OCI-M2 (cell line): ENCODE results near the gene ITGA6.

Experiments
- DNase-seq: peaks from one replicate; lab custom pipeline; 2025; ENCODE audit not compliant: unreplicated experiment; lab: John Stamatoyannopoulos, UW

ITGA6 gene

GRCh38 chr2:172464400-172465129, 37.2 kb downstream of the ITGA6 start:
- DNase-seq, result no peak

GRCh38 chr2:172465417-172466334, 38.3 kb downstream of the ITGA6 start:
- DNase-seq, result peak; percentile 29

GRCh38 chr2:172467382-172467781, 40.0 kb downstream of the ITGA6 start:
- no peak for DNase-seq

DNA sequence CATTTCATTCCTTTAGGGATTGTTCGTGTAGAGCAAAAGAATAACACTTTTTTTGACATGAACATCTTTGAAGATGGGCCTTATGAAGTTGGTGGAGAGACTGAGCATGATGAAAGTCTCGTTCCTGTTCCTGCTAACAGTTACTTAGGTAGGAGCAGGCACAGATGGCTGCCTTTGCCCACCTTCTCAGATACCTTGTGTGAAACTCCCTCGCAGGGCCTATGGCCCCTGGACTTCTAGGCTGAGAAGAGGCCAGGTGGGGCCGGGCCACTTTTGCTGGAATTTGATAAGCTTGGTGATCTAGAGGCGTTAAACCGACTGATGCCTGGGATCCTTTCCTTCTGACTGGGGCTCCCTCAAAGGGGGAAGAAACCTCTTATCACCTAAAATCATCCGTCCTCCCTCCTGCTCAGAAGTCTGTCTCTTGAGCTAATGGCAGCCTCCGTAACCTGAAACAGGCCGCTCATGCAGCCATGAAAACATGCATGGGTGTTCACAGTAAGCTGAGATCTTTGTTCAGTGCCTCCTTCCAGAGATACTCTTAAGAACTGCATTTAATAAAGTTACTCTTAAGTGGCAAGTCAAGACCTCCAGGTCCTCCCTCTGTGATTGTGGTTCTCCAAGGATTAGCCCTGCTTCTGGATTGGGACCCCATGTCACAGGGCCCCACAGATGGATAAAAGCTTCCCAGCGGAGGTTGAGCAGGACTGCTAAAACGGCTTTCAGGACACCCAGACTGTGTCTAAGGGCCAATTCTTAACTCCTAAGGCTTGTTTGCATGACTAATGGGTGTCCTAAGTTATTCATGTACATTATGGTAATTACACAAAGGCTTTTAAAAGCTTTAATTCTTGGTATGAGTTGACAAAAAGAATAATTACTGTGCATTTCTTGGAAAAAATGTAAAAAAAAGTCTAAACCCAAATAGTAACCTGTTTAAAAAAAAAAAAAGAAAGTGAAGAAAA, 43.9 kb downstream of the ITGA6 start:
- no peak for DNase-seq

GRCh38 chr2:172472446-172473033, 45.2 kb downstream of the ITGA6 start:
- DNase-seq, result no peak

DNA sequence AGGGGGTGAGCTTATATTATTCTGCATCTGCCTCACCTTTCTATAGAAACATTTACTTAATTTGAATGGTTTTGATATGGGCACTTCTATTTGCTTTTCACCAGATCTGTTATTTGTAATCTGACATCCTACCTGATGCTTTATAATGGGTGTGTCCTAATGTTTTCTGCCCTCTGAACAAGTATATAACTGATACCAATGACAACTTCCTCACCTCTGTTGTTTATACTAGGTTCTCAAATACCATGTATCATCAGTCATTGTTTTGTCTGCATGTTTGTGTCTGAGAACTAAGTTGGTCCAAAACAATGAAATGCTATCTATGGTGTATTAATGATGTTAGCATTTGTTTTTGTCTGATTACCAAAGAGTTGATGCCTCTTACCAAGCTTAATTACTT, 45.8 kb downstream of the ITGA6 start:
- no peak for DNase-seq

GRCh38 chr2:172478353-172478752, 51.0 kb downstream of the ITGA6 start:
- DNase-seq, result no peak

- DNase-seq, result no peak
These were observed 53.2 kb downstream of the ITGA6 start for GRCh38 chr2:172480301-172481218.

DNA sequence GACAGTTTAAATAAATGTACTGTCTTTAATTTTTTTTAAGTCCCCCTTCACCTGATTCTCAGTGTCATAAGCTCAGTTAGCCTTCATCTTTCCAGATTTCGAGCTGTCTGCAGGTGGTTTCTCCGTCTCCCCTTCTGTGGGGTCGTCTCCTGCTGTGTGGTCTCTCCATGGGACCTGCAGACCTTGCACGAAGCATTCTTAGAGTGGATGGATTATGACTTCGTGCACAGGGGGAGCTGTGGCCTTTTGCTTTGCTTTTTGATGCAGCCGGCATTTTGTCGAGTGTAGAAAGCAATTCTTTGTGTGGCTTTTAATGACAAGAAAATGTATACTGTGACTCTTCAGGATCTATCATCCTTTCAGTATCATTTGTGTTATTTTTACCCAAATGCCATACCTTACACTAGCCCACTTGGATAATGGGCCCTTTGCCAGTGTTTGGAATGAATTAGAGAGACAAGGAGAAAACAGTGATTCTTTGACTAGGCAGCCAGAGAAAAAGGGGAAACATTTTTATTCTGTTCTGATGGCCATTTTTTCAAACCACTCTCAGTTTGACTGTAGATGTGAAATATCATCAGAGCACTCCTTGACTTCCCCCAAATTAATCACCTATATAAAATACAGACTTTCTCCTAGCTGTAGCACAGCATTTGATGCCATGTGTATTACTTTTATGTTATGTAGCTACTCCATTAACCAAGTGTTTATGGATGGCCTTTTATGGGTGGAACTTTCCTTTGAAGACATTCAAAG, 54.3 kb downstream of the ITGA6 start:
- no peak for DNase-seq

GRCh38 chr2:172484253-172484652, 56.9 kb downstream of the ITGA6 start:
- DNase-seq, result no peak

- no peak for DNase-seq
These were observed 57.3 kb downstream of the ITGA6 start for GRCh38 chr2:172484706-172485105.

GRCh38 chr2:172488556-172488955, 61.2 kb downstream of the ITGA6 start:
- no peak for DNase-seq

- DNase-seq, result no peak
These were observed 62.3 kb downstream of the ITGA6 start for GRCh38 chr2:172489681-172490080.

- DNase-seq, result no peak
These were observed 68.8 kb downstream of the ITGA6 start for GRCh38 chr2:172496160-172496608.

DNA sequence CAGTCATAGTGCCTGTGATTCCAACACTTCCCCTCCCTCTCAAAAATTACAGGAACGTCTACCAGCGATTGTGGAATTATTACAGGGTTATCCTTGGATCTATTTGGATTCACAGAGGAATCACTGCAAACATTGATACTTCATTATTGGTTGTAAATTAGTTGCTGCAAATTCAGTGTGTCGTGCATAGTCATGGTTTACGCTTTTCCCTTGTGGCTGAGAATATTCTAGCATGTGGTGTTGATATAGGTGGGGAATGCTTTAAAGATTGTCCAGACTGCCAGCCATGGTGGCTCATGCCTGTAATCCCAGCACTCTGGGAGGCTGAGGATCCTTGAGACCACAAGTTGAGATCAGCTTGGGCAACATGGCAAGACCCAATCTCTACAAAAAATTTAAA, 79.8 kb downstream of the ITGA6 start:
- no peak for DNase-seq

DNA sequence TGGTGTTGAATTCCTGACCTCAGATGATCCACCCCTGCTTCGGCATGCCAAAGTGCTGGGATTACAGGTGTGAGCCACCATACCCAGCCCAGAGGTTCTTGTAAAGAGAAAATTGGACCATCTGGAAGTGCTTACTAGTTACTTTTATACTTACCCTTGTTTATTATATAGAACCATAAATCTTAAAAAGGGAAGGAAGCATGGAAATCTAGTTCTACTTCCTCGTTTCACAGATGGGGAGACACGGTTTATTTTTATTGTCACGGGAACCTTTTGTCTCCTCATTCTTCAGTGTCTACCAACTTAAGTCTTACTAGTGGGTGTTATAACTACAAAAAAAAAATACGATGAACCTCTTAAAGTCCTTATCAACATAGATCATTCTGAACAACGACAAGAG, 82.7 kb downstream of the ITGA6 start:
- DNase-seq, result no peak

DNA sequence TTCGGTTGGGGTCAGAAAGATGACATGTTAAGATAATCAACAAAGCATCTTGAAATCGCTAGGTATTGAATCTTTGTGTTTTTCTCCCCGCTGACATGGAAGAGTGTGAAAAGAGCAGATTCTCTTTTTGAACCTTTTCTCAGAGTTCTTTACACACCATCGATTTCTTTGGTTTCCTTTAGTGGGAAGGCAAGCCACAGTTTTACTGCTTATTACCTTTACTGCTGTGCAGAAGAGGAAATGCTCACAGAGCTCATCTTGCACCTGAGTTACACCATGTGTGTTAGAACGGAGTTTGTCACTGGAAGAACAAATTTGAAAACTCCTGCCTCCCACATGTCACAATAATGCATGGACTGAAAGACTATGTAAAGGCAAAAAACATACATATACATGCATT, 83.2 kb downstream of the ITGA6 start:
- DNase-seq, result no peak

DNA sequence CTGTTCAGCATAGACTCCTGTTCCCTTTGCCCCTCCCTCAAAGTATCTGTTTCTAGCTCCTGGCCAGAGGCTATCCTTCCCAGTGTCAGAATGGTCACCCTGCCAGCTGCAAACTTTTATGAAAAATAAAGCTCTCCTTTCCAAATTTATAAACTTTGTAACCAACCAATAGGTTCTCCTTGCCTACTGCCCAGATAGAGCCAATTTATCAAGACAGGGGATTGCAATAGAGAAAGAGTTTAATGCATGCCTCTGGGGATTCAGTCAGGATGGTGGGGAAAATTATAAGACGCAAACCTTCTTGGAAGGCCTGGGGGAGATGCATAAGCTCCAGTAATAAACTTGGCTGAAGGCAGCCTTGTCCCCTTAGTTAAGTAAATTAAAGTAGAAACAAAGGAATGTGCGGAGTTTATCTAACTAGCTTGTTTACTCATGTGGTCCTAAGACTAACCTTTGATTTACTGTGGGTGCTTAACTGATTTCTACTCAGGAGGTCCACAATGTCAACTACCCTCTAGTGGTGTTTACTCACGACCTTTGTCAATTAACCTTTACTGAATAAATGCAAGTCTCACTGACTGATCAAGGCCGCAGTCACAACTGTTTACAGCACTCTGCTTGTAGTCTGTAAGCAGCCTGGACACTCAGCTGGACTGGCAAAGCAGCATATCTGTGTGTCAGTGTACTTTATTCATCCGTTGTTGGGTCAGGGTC, 85.6 kb downstream of the ITGA6 start:
- DNase-seq, result no peak
